ENCODE data around the gene OPN5.
"Not testable (repeated sequence)": the region's sequence is repeated elsewhere in the genome, so short reads cannot be mapped to it uniquely, and the experiment has no call there.

OPN5 gene, protein sequence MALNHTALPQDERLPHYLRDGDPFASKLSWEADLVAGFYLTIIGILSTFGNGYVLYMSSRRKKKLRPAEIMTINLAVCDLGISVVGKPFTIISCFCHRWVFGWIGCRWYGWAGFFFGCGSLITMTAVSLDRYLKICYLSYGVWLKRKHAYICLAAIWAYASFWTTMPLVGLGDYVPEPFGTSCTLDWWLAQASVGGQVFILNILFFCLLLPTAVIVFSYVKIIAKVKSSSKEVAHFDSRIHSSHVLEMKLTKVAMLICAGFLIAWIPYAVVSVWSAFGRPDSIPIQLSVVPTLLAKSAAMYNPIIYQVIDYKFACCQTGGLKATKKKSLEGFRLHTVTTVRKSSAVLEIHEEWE

GRCh38 chr6:47781732-47782131 lies at the start of gene OPN5:
OPN5 (plus strand) TSS chr6:47782032; CDS start chr6:47782067, 35 bp downstream.
- no peak for DNase-seq (ENCODE audit: low read depth in 2 of 2)

DNA sequence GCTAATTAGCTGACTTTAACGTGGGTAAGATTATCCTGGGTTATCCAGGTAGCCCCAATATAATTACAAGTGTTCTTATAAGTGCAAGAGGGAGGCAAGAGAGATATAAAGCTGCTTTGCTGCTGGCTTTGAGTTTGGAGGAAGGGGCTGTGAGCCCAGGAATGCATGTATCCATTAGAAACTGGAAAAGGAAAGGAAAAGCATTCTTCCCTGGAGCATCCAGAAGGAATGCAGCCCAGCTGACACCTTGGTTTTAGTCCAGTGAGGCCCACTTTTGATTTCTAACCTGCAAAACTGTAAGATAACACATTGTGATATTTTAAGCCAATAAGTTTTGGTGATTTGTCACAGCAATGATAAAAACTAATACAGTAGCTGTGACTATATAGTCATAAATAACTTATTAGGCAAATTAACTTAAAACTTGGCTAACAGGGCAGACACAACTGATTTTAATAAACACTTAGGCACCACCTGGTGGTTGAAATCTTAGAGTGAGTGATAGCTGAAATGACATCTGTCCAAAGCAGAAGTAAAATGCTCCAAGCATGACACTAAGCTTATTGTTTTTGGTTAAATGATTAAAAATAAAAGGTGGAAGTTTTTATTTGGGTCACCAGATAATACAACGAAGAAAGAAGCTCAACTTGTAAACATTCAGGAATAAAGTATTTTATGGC lies 47.8 kb upstream of the OPN5 start:
- DNase-seq (ENCODE audit: low read depth in 2 of 2), result no peak

- DNase-seq (ENCODE audit: low read depth in 2 of 2), result no peak
Measured at GRCh38 chr6:47734831-47735481, 46.9 kb upstream of the OPN5 start.

DNA sequence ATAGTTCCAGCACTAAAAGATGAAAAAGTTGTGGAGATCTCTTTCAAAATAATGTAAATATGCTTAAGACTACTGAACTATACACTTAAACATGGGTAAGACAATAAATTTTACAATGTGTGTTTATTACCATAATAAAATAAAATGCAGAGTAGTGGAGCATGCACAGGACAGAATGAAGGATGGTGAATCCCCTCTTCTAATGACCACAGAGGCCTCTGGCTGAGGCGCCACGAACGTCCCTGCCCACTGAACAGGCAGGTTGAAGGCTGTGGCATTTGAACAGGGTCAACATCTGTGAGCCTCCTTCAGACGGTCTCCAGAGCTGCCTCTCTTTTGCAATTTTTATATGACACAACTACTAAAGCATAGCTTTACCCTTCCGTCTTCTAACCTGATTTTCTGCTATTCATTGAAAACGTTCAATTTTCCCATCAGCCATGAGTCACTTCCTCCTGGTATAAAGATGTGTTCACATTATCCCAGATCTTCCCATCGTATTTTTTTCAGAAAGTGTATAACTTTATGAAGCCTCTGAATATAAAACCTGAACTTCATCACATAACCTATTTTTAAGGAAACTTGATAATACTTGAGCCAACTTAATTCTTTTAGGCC lies 45.6 kb upstream of the OPN5 start:
- no peak for DNase-seq (ENCODE audit: low read depth in 2 of 2)

DNA sequence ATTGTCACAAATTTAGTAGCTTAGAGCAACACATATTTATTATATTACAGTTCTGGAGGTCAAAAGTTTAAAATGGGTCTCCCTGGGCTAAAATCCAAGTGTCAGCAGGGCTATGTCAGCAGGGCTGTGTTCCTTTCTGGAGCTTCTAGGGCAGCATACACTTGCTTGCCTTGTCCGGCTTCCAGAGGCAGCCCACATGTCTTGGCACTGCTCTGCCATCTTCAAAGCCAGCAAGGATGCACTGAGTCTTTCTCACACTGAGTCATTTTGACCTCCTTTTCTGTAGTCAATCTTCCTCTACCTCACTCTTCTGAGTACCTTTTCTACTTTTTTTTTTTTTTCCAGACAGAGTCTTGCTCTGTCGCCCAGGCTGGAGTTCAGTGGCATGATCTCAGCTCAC lies 44.4 kb upstream of the OPN5 start:
- no peak for DNase-seq (ENCODE audit: low read depth in 2 of 2)

- DNase-seq (ENCODE audit: low read depth in 2 of 2), result no peak
Measured at GRCh38 chr6:47740714-47741113, 41.1 kb upstream of the OPN5 start.

GRCh38 chr6:47741807-47742206 lies 40.0 kb upstream of the OPN5 start:
- DNase-seq (ENCODE audit: low read depth in 2 of 2), result no peak

DNA sequence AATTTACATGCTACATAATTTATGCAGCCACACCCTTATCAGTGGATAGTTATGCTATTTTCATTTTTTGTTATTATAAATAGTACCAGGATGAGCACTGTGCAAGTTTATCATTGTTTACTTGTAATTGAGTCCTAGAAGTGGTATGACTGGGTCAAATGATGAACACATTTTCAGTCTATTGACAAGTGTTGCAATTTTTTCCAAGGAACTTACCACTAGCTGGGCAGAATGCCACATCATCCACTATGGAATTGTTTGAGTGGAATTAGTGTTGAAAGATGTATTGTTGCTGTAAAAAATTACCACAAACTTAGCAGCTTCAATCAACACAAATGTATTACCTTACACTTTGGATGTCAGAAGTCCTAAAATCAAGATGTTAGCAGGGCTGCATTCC lies 38.1 kb upstream of the OPN5 start:
- no peak for DNase-seq (ENCODE audit: low read depth in 2 of 2)

DNA sequence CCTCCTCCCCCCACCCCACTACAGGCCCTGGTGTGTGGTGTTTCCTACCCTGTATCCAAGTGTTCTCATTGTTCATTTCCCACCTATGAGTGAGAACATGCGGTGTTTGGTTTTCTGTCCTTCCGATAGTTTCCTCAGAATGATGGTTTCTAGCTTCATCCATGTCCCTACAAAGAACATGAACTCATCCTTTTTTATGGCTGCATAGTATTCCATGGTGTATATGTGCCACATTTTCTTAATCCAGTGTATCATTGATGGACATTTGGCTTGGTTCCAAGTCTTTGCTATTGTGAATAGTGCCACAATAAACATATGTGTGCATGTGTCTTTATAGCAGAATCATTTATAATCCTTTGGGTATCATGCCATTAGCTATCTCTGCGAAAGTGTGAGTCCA lies 36.6 kb upstream of the OPN5 start:
- not testable (repeated sequence) for DNase-seq (ENCODE audit: low read depth in 2 of 2)

DNA sequence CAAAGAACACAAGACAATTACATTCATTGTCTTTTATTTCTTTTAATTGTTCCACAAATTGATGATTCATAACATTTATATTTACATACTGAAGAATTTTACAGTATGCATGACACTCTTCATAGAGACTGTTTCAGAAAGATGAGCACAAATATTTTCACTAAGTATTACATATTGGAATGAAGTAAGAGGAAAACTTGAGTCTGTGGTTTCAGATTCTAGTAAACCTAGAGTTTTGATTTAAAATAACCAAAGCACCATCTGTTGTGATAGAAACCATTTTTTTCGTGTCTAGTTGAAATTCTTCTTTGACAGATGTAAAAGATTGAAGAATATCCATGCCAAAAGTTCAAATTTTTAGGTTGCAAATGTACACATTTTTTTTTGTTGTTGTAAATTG lies 32.1 kb upstream of the OPN5 start:
- DNase-seq (ENCODE audit: low read depth in 2 of 2), result no peak

DNA sequence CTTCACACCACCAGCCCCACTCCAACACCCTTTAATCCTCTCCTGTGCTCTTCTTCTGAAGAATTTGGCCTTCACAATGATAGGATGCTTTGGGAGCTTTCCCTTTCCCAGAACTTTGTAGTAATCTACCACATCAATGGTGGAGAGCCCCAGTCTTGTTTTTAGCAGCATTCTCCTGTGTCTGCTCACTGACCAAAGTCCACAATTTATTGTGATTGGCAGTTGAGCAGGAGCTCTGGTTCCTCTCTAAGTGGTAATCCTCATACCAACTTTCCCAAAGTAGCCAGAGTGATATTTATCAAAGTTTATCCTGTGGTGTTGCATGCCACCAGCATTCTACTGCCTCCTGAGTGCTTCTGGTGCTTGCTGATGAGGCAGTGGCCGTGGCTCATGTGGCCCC lies 29.0 kb upstream of the OPN5 start:
- DNase-seq (ENCODE audit: low read depth in 2 of 2), result no peak

DNA sequence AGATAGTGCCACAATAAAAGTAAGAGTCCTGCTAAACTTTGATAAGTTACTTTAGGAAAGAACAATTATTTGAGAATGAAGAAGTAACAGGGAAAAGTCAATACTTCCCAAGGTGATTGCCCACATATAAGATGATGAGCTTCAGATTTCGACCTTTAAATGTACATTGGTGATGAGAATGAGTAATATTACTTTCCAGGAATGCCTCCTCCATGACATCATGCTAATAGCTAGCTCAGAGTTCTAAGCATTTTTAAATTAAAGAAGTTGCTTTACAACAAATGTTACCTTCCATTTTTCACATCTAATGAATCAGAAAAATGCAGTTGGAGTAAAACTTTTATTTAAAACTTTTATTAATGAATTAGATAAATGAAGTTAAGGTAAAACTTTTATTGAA lies 22.5 kb upstream of the OPN5 start:
- DNase-seq (ENCODE audit: low read depth in 2 of 2), result no peak

GRCh38 chr6:47762502-47762901 lies 19.3 kb upstream of the OPN5 start:
- no peak for DNase-seq (ENCODE audit: low read depth in 2 of 2)

DNA sequence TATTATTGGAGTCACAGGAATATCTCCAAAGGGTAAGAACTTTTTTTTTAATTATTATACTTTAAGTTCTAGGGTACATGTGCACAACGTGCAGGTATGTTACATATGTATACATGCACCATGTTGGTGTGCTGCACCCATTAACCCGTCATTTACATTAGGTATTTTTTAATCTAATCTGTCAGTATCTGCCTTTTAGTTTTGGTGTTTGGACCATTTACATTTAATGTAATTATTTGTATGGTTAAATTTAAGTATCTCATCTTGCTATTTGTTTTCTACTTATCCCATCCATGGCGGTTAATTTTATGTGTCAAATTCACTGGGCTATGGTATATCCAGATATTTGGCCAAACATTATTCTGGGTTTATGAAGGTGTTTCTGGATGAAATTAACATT lies 15.4 kb upstream of the OPN5 start:
- DNase-seq (ENCODE audit: low read depth in 2 of 2), result no peak

GRCh38 chr6:47767102-47767501 lies 14.7 kb upstream of the OPN5 start:
- DNase-seq (ENCODE audit: low read depth in 2 of 2), result no peak

DNA sequence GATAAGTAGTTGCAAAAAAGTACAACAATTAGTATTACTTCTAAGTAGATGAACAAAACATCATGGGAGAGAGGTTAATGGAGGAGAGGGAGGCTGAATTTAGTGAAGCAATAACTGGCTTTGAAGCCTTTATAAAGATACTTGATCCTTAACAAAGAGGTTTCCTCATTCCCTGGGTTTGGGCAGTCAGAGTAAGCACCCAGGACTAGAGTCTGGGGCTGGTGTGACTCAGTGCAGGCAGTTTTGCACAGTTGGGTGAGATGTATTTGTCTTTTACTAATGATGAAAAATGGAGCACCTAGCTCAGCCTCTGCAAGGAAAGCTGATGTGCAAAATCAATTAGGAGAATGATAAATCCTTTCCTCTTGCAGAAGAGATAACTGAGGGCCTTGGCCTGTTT lies 11.8 kb upstream of the OPN5 start:
- no peak for DNase-seq (ENCODE audit: low read depth in 2 of 2)

DNA sequence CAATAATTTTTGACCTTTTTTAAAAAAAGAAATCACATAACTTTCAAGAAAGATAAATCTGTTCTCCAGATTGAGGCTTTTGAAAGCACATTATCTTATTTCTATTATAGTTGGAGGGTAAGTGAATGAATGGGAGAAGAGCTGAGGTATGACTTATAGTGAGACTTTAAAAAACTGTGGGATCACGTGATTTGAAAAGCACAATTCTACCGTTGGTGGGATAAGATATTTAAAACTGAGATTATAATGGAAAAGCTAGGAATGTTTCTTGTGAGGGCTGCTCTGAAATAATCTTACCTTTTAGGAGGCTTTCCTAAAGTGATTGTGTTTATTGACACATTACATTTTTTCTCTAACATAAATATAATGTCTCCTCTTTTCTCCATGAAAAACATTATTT lies 9.5 kb upstream of the OPN5 start:
- DNase-seq (ENCODE audit: low read depth in 2 of 2), result no peak

- no peak for DNase-seq (ENCODE audit: low read depth in 2 of 2)
Measured at GRCh38 chr6:47773005-47773404, 8.8 kb upstream of the OPN5 start.

GRCh38 chr6:47780510-47781356 lies 1.1 kb upstream of the OPN5 start:
- DNase-seq (ENCODE audit: low read depth in 2 of 2), result no peak

DNA sequence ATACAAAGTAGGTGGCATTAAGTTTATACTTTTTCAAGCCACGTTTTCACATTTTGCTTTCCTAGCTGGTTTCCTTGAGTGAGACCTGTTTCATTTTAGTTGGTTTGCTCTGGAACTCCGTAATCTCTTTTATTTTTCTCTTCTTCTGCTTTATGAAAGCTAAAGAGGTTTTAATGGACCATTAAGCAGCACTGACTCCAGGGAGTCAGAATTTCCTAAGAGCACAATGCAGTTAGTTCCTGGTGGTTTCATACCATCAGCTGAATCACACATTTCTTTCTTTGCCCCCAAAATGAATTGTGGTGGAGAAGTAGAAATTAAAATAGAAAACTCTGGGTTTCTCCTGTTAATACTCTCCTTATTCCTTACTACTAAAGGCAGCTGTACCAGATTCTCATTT lies 3.4 kb downstream of the OPN5 start:
- DNase-seq (ENCODE audit: low read depth in 2 of 2), result no peak

GRCh38 chr6:47787620-47788497 lies 6.0 kb downstream of the OPN5 start:
- peak; percentile 24 to 30 for DNase-seq (ENCODE audit: low read depth in 2 of 2)

Measured in stimulated activated CD8-positive, alpha-beta memory T cell treated with anti-CD3 and anti-CD28 coated beads, Interleukin-2, amount 100 ng/mL, for 48 hours (primary cell).